H9 (cell line): ENCODE measurements around the gene CDH23. TPM values are rescaled to one million over a fixed set of nuclear protein-coding genes. Genes with fewer than 3 reads are reported as not detected.

Experiments used
- DNase-seq: peaks from one replicate; pipeline ENCODE4 v3.0.0-alpha.2; 2017
- H2AFZ ChIP-seq: one replicate; pipeline ENCODE4 v1.6.1; 2013; ENCODE audit warnings: mild to moderate bottlenecking, low read length, control low read depth, moderate library complexity
- H2AK5ac ChIP-seq: 2 replicates; pipeline ENCODE4 v1.6.1; 2013; ENCODE audit warnings: low read length, control low read depth, mixed read lengths; ENCODE audit not compliant: insufficient read length
- H2BK120ac ChIP-seq: one replicate; pipeline ENCODE4 v1.6.1; 2013; ENCODE audit warnings: low read depth, mild to moderate bottlenecking, low read length, control low read depth, inconsistent platforms; ENCODE audit not compliant: poor library complexity, severe bottlenecking
- H2BK12ac ChIP-seq: 2 replicates; pipeline ENCODE4 v1.6.1; 2013; ENCODE audit warnings: low read length, control low read depth, mixed read lengths, low read depth; ENCODE audit not compliant: insufficient read length
- H2BK15ac ChIP-seq: 2 replicates; pipeline ENCODE4 v1.6.1; 2013; ENCODE audit warnings: low read depth, low read length, control low read depth
- H2BK20ac ChIP-seq: one replicate; pipeline ENCODE4 v1.6.1; 2013; ENCODE audit warnings: low read depth, mild to moderate bottlenecking, low read length, control low read depth, inconsistent platforms; ENCODE audit not compliant: poor library complexity, severe bottlenecking
- H2BK5ac ChIP-seq: 2 replicates; pipeline ENCODE4 v1.6.1; 2013; ENCODE audit warnings: low read length, control low read depth, mixed read lengths; ENCODE audit not compliant: insufficient read length
- H3K14ac ChIP-seq: 2 replicates; pipeline ENCODE4 v1.6.1; 2013; ENCODE audit warnings: low read length, control low read depth; ENCODE audit not compliant: insufficient read depth
- H3K18ac ChIP-seq: 2 replicates; pipeline ENCODE4 v1.6.1; 2013; ENCODE audit warnings: low read depth, mild to moderate bottlenecking, mixed read lengths, low read length, control low read depth; ENCODE audit not compliant: insufficient read length
- H3K23ac ChIP-seq: 2 replicates; pipeline ENCODE4 v1.6.1; 2013; ENCODE audit warnings: low read length, control low read depth, mixed read lengths, low read depth; ENCODE audit not compliant: insufficient read length
- H3K23me2 ChIP-seq: 2 replicates; pipeline ENCODE4 v1.6.1; 2013; ENCODE audit warnings: low read depth, mild to moderate bottlenecking, mixed read lengths, low read length, control low read depth; ENCODE audit not compliant: insufficient read length, poor library complexity, severe bottlenecking
- H3K27ac ChIP-seq: 2 replicates; pipeline ENCODE4 v1.5.1; 2013; ENCODE audit warnings: low read length, control low read depth, mixed read lengths, low read depth; ENCODE audit not compliant: insufficient read length
- H3K27me3 ChIP-seq: 2 replicates; pipeline ENCODE4 v1.6.1; 2013; ENCODE audit warnings: low read length, control low read depth, inconsistent platforms; ENCODE audit not compliant: insufficient read depth
- H3K4ac ChIP-seq: 2 replicates; pipeline ENCODE4 v1.6.1; 2013; ENCODE audit warnings: low read depth, mild to moderate bottlenecking, control low read depth, inconsistent platforms, low read length, moderate library complexity
- H3K4me1 ChIP-seq: 2 replicates; pipeline ENCODE4 v1.6.1; 2013; ENCODE audit warnings: low read length, control low read depth, inconsistent platforms; ENCODE audit not compliant: insufficient read depth
- H3K4me2 ChIP-seq: 2 replicates; pipeline ENCODE4 v1.6.1; 2013; ENCODE audit warnings: low read length, control low read depth, mixed read lengths; ENCODE audit not compliant: insufficient read length, insufficient read depth
- H3K56ac ChIP-seq: 2 replicates; pipeline ENCODE4 v1.6.1; 2013; ENCODE audit warnings: low read depth, mild to moderate bottlenecking, mixed read lengths, low read length, control low read depth; ENCODE audit not compliant: insufficient read length
- H3K79me1 ChIP-seq: 2 replicates; pipeline ENCODE4 v1.6.1; 2013; ENCODE audit warnings: low read depth, mild to moderate bottlenecking, moderate library complexity, low read length, control low read depth, inconsistent platforms; ENCODE audit not compliant: insufficient read depth, poor library complexity, severe bottlenecking
- H3K79me2 ChIP-seq: 2 replicates; pipeline ENCODE4 v1.6.1; 2013; ENCODE audit warnings: low read length, control low read depth, inconsistent platforms; ENCODE audit not compliant: insufficient read depth
- H3K9ac ChIP-seq: 2 replicates; pipeline ENCODE4 v1.6.1; 2013; ENCODE audit warnings: low read length, control low read depth, mixed read lengths; ENCODE audit not compliant: insufficient read length; ENCODE audit errors: extremely low read depth
- H3K9me3 ChIP-seq: one replicate; pipeline ENCODE4 v1.6.1; 2013; ENCODE audit warnings: low read depth, low read length, inconsistent platforms; ENCODE audit not compliant: control insufficient read depth
- H3T11ph ChIP-seq: one replicate; pipeline ENCODE4 v1.6.1; 2013; ENCODE audit warnings: mild to moderate bottlenecking, low read length, control low read depth, inconsistent platforms
- H4K20me1 ChIP-seq: one replicate; pipeline ENCODE4 v1.6.1; 2013; ENCODE audit not compliant: control insufficient read depth, insufficient read length, insufficient read depth
- H4K5ac ChIP-seq: 2 replicates; pipeline ENCODE4 v1.6.1; 2013; ENCODE audit warnings: low read depth, mild to moderate bottlenecking, mixed read lengths, low read length, control low read depth; ENCODE audit not compliant: insufficient read length
- H4K8ac ChIP-seq: replicated peaks from 2 replicates; pipeline ENCODE4 v1.6.1; 2013; ENCODE audit warnings: low read length, control low read depth, mixed read lengths, low read depth; ENCODE audit not compliant: insufficient read length
- H4K91ac ChIP-seq: 2 replicates; pipeline ENCODE4 v1.6.1; 2013; ENCODE audit warnings: low read depth, mild to moderate bottlenecking, moderate library complexity, mixed read lengths, low read length, control low read depth; ENCODE audit not compliant: insufficient read length
- H3K27ac Mint-ChIP-seq, 3 experiments: 2 replicates in 2 of 3; 3 replicates in 1 of 3; pipeline ENCODE4 v1.8.0; 2020 to 2021; ENCODE audit warnings: mixed read lengths in 3 of 3, mild to moderate bottlenecking in 1 of 3, moderate library complexity in 1 of 3
- H3K27me3 Mint-ChIP-seq: 2 replicates; pipeline ENCODE4 v1.8.0; 2021; ENCODE audit warnings: low read depth, mild to moderate bottlenecking, moderate library complexity, mixed read lengths
- H3K36me3 Mint-ChIP-seq, 3 experiments: 2 replicates in 2 of 3; 3 replicates in 1 of 3; pipeline ENCODE4 v1.8.0; 2020 to 2021; ENCODE audit warnings: low read depth in 3 of 3, mixed read lengths in 3 of 3; ENCODE audit not compliant: insufficient read depth in 1 of 3
- H3K4me1 Mint-ChIP-seq, 2 experiments: 2 replicates each; pipeline ENCODE4 v1.8.0; 2020; ENCODE audit warnings: mixed read lengths in 2 of 2
- H3K4me3 Mint-ChIP-seq, 2 experiments: 2 replicates in 1 of 2; 3 replicates in 1 of 2; pipeline ENCODE4 v1.8.0; 2020 to 2021; ENCODE audit warnings: mild to moderate bottlenecking in 2 of 2, mixed read lengths in 2 of 2, moderate library complexity in 1 of 2
- H3K9me3 Mint-ChIP-seq, 2 experiments: 2 replicates in 1 of 2; 3 replicates in 1 of 2; pipeline ENCODE4 v1.8.0; 2020; ENCODE audit warnings: mild to moderate bottlenecking in 2 of 2, mixed read lengths in 2 of 2, moderate library complexity in 1 of 2
- WGBS: extraction: QIAGEN DNeasy Blood & Tissue Kit; methylation state at CpG from one replicate; pipeline ENCODE4 v1.1.7; 2013; ENCODE audit warnings: missing lambda C conversion rate, low lambda C conversion rate, mixed read lengths; ENCODE audit not compliant: insufficient read length; ENCODE audit errors: extremely low coverage; 5-methylcytosine and 5-hydroxymethylcytosine counted together
- total RNA-seq: library from RNA; stranded (reverse); gene quantifications from 2 replicates; pipeline ENCODE4 v1.2.1, GENCODE V29; 2021
- TF ChIP-seq, protein P1 (sequence below): fragments of 200-600 bp; sonication (generic); conservative IDR thresholded peaks from 3 replicates; pipeline ENCODE4 v1.8.0; 2021; ENCODE audit warnings: antibody characterized with exemption, mild to moderate bottlenecking

Gene CDH23
- total RNA-seq, 1 experiment from 2014 or later, result 2.1 TPM

- no peaks in the 10 kb centered on the region; a peak in 1 of 5 replicates for H3K9me3 Mint-ChIP-seq
- H3K27me3 Mint-ChIP-seq, result peaks cover 17% of the 10 kb centered on the region
- TF ChIP-seq, protein P1, sequence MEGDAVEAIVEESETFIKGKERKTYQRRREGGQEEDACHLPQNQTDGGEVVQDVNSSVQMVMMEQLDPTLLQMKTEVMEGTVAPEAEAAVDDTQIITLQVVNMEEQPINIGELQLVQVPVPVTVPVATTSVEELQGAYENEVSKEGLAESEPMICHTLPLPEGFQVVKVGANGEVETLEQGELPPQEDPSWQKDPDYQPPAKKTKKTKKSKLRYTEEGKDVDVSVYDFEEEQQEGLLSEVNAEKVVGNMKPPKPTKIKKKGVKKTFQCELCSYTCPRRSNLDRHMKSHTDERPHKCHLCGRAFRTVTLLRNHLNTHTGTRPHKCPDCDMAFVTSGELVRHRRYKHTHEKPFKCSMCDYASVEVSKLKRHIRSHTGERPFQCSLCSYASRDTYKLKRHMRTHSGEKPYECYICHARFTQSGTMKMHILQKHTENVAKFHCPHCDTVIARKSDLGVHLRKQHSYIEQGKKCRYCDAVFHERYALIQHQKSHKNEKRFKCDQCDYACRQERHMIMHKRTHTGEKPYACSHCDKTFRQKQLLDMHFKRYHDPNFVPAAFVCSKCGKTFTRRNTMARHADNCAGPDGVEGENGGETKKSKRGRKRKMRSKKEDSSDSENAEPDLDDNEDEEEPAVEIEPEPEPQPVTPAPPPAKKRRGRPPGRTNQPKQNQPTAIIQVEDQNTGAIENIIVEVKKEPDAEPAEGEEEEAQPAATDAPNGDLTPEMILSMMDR, result no peak
- H4K8ac ChIP-seq, result no peak overlapping the region
- H2BK15ac ChIP-seq, result no peak overlapping the region
- no peak overlapping the region for H2BK120ac ChIP-seq
- H3K4me2 ChIP-seq, result no peak overlapping the region
- no peaks in the 10 kb centered on the region for H3K27me3 ChIP-seq
- no peak overlapping the region for H3K56ac ChIP-seq
- H3K14ac ChIP-seq, result no peak overlapping the region
- H2AFZ ChIP-seq, result no peak overlapping the region
- H3K18ac ChIP-seq, result no peak overlapping the region
- no peaks in the 10 kb centered on the region for H3K23me2 ChIP-seq
- no peak overlapping the region for H2BK5ac ChIP-seq
- peaks cover 4 to 5% of the 10 kb centered on the region in 2 experiments for H3K4me1 Mint-ChIP-seq
- H3K27ac Mint-ChIP-seq, result no peak overlapping the region
- H3T11ph ChIP-seq, result no peak overlapping the region
- H3K27ac ChIP-seq, result no peak overlapping the region
- no peak overlapping the region for H2BK20ac ChIP-seq
- no peak for DNase-seq
- H2AK5ac ChIP-seq, result no peak overlapping the region
- H4K91ac ChIP-seq, result no peak overlapping the region
- H3K79me1 ChIP-seq, result no peaks in the 10 kb centered on the region
- H3K79me2 ChIP-seq, result no peaks in the 10 kb centered on the region
- no peak overlapping the region for H3K4me3 Mint-ChIP-seq
- no peaks in the 10 kb centered on the region for H3K9me3 ChIP-seq
- H4K20me1 ChIP-seq, result no peaks in the 10 kb centered on the region
- WGBS, result no CpG with 5 or more reads among the region's 3 CpGs
- no peak overlapping the region for H3K9ac ChIP-seq
- H3K4me1 ChIP-seq, result no peaks in the 10 kb centered on the region
- H3K4ac ChIP-seq, result no peak overlapping the region
- no peaks in the 10 kb centered on the region for H3K36me3 Mint-ChIP-seq
- no peak overlapping the region for H3K23ac ChIP-seq
- no peak overlapping the region for H2BK12ac ChIP-seq
- no peak overlapping the region for H4K5ac ChIP-seq
These were observed 17.5 kb upstream of the CDH23 start for GRCh38 chr10:71379118-71379766.
